Measurements from ENCODE around the gene MPC1L. TPM values are rescaled to one million over a fixed set of nuclear protein-coding genes. Genes with fewer than 3 reads are reported as not detected.
"Not testable (repeated sequence)": the region's sequence is repeated elsewhere in the genome, so short reads cannot be mapped to it uniquely, and the experiment has no call there.

MPC1L gene
- polyA plus RNA-seq, 1 donor (not counting 4 experiments of a cell fraction or from before 2014, with no cell fraction given) = not detected

DNA sequence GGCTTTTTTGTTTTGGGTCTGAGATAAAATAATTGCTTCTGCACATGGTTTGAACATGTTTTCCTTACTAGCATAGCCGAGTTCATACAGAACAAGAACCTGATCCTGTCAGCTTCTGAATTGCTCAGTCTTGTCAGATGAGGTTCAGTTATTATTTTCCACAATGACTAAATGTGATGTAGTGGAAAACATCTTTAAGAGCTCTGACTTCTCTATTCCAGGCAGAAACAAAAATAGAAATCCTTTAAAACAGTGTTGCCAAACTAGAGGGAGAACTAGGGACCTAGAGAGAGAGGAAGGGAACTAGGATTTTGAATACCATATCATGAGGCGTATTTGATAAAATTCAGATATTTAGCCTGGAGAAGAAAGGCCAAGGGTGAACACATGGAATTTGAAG, 40.4 kb upstream of the MPC1L start:
- H3K79me2 ChIP-seq (ENCODE audit: control insufficient read depth, insufficient read depth, low read length) = peaks cover 39% of the 10 kb centered on the region
- no peaks in the 10 kb centered on the region for H3K9me1 ChIP-seq (ENCODE audit: control insufficient read depth, extremely low read depth, insufficient read depth, low read length)
- H3K4me2 ChIP-seq (ENCODE audit: control insufficient read depth, extremely low read depth, insufficient read depth, low read depth, low read length) = no peak overlapping the region
- dilution Hi-C loops (cut with MboI; ENCODE audit: extremely low pct_ligation_motif_present, low sequenced_read_pairs) = no loop called here
- no peak overlapping the region for H3K27ac ChIP-seq (ENCODE audit: control insufficient read depth, insufficient read depth, low read length)
- H3K9me3 ChIP-seq (ENCODE audit: control insufficient read depth, low read depth, low read length) = no peaks in the 10 kb centered on the region
- no peaks in the 10 kb centered on the region for H3K27me3 ChIP-seq (ENCODE audit: control insufficient read depth, extremely low read depth, insufficient read depth, low read length)
- FAIRE-seq = no peak
- DNase-seq (ENCODE audit: low read depth, low spot score) = no peak
- peaks cover 5% of the 10 kb centered on the region for H3K4me1 ChIP-seq (ENCODE audit: control insufficient read depth, extremely low read depth, insufficient read depth, low read length)
- H3K36me3 ChIP-seq (ENCODE audit: control insufficient read depth in 2 of 2, extremely low read depth in 1 of 2, insufficient read depth in 2 of 2, low read length in 2 of 2) = no peaks in the 10 kb centered on the region
- H3K9ac ChIP-seq (ENCODE audit: control insufficient read depth, extremely low read depth, insufficient read depth, low read length) = no peak overlapping the region
- H3K4me3 ChIP-seq (ENCODE audit: control insufficient read depth in 2 of 3, extremely low read depth in 1 of 3, insufficient read depth in 2 of 3, low read depth in 1 of 3, low read length in 3 of 3) = no peak overlapping the region
- TF ChIP-seq EZH2 (IDR thresholded peaks at IDR 0.05; ENCODE audit: low read length) = no peak
- TF ChIP-seq, protein P1, sequence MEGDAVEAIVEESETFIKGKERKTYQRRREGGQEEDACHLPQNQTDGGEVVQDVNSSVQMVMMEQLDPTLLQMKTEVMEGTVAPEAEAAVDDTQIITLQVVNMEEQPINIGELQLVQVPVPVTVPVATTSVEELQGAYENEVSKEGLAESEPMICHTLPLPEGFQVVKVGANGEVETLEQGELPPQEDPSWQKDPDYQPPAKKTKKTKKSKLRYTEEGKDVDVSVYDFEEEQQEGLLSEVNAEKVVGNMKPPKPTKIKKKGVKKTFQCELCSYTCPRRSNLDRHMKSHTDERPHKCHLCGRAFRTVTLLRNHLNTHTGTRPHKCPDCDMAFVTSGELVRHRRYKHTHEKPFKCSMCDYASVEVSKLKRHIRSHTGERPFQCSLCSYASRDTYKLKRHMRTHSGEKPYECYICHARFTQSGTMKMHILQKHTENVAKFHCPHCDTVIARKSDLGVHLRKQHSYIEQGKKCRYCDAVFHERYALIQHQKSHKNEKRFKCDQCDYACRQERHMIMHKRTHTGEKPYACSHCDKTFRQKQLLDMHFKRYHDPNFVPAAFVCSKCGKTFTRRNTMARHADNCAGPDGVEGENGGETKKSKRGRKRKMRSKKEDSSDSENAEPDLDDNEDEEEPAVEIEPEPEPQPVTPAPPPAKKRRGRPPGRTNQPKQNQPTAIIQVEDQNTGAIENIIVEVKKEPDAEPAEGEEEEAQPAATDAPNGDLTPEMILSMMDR (optimal IDR thresholded peaks at IDR 0.05 in 1 of 3, IDR thresholded peaks at IDR 0.05 in 1 of 3, conservative IDR thresholded peaks at IDR 0.05 in 1 of 3; ENCODE audit: extremely low read depth in 1 of 3, insufficient read depth in 2 of 3, low read length in 3 of 3) = no peak
- peaks cover 3% of the 10 kb centered on the region for H4K20me1 ChIP-seq (ENCODE audit: control insufficient read depth, extremely low read depth, insufficient read depth, low read length)
- H2AFZ ChIP-seq (ENCODE audit: control insufficient read depth, low read length) = no peak overlapping the region

DNA sequence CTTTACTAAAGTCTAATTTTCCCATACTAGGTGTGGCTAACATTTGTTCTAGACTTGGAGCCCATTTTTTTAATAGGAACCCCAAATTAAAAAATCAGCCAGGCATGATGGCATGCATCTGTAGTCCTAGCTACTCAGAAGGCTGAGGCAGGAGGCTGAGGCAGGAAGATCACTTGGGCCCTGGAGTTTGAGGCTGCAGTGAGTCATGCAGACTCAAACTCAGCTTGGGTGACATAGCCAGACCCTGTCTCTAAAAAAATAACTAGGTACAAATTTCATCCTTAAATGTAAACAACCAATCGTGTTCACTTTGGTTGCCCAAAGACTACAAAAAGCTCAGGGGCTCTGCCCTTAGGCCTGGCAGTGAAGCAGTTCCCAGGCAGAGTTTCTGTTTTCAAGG, 35.6 kb upstream of the MPC1L start:
- H3K4me3 ChIP-seq (ENCODE audit: control insufficient read depth in 2 of 3, extremely low read depth in 1 of 3, insufficient read depth in 2 of 3, low read depth in 1 of 3, low read length in 3 of 3); H3K9ac ChIP-seq (ENCODE audit: control insufficient read depth, extremely low read depth, insufficient read depth, low read length); H3K9me1 ChIP-seq (ENCODE audit: control insufficient read depth, extremely low read depth, insufficient read depth, low read length); H3K27me3 ChIP-seq (ENCODE audit: control insufficient read depth, extremely low read depth, insufficient read depth, low read length); H3K4me1 ChIP-seq (ENCODE audit: control insufficient read depth, extremely low read depth, insufficient read depth, low read length); H3K27ac ChIP-seq (ENCODE audit: control insufficient read depth, insufficient read depth, low read length); H3K36me3 ChIP-seq (ENCODE audit: control insufficient read depth in 2 of 2, extremely low read depth in 1 of 2, insufficient read depth in 2 of 2, low read length in 2 of 2); DNase-seq (ENCODE audit: low read depth, low spot score); H3K9me3 ChIP-seq (ENCODE audit: control insufficient read depth, low read depth, low read length); H4K20me1 ChIP-seq (ENCODE audit: control insufficient read depth, extremely low read depth, insufficient read depth, low read length); H3K4me2 ChIP-seq (ENCODE audit: control insufficient read depth, extremely low read depth, insufficient read depth, low read depth, low read length); dilution Hi-C loops (cut with MboI; ENCODE audit: extremely low pct_ligation_motif_present, low sequenced_read_pairs); H2AFZ ChIP-seq (ENCODE audit: control insufficient read depth, low read length): not testable (repeated sequence)
- peak; percentile 57 for FAIRE-seq
- H3K79me2 ChIP-seq (ENCODE audit: control insufficient read depth, insufficient read depth, low read length) = peaks cover 27% of the 10 kb centered on the region

DNA sequence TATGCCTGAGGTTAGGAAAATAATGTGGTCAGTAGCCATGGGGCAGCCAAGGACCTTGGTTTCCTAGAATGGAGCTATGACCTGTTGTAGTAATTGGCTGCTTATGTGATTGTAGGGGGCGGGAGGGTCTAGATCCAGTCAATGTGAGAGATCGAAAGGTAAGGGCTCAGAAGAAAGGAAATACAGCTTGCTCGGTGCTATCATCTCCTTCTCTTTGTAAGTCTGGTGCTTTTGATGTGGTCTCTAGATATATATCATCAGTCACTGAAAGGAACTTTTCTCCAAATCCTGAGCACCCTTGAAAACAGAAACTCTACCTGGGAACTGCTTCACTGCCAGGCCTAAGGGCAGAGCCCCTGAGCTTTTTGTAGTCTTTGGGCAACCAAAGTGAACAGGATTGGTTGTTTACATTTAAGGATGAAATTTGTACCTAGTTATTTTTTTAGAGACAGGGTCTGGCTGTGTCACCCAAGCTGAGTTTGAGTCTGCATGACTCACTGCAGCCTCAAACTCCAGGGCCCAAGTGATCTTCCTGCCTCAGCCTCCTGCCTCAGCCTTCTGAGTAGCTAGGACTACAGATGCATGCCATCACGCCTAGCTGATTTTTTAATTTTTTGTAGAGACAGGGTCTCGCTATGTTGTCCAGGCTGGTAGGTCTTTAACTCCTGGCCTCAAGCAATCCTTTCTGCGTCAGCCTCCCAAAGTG, 33.5 kb upstream of the MPC1L start:
- H3K9me3 ChIP-seq (ENCODE audit: control insufficient read depth, low read depth, low read length); DNase-seq (ENCODE audit: low read depth, low spot score); H3K27me3 ChIP-seq (ENCODE audit: control insufficient read depth, extremely low read depth, insufficient read depth, low read length); H3K9ac ChIP-seq (ENCODE audit: control insufficient read depth, extremely low read depth, insufficient read depth, low read length); dilution Hi-C loops (cut with MboI; ENCODE audit: extremely low pct_ligation_motif_present, low sequenced_read_pairs); H3K9me1 ChIP-seq (ENCODE audit: control insufficient read depth, extremely low read depth, insufficient read depth, low read length); H4K20me1 ChIP-seq (ENCODE audit: control insufficient read depth, extremely low read depth, insufficient read depth, low read length); H3K4me3 ChIP-seq (ENCODE audit: control insufficient read depth in 2 of 3, extremely low read depth in 1 of 3, insufficient read depth in 2 of 3, low read depth in 1 of 3, low read length in 3 of 3); H3K4me1 ChIP-seq (ENCODE audit: control insufficient read depth, extremely low read depth, insufficient read depth, low read length); H3K4me2 ChIP-seq (ENCODE audit: control insufficient read depth, extremely low read depth, insufficient read depth, low read depth, low read length); H2AFZ ChIP-seq (ENCODE audit: control insufficient read depth, low read length); H3K36me3 ChIP-seq (ENCODE audit: control insufficient read depth in 2 of 2, extremely low read depth in 1 of 2, insufficient read depth in 2 of 2, low read length in 2 of 2); FAIRE-seq; H3K27ac ChIP-seq (ENCODE audit: control insufficient read depth, insufficient read depth, low read length): not testable (repeated sequence)
- H3K79me2 ChIP-seq (ENCODE audit: control insufficient read depth, insufficient read depth, low read length) = peaks cover 14% of the 10 kb centered on the region
